K562 (cell line): Measurements from ENCODE around the gene CYB5D1. TPM values are rescaled to one million over a fixed set of nuclear protein-coding genes. Genes with fewer than 3 reads are reported as not detected.

Source experiments
- ARID2 ChIP-seq: fragments of 450-650 bp; IDR thresholded peaks from 2 replicates; pipeline ENCODE4 v1.6.1; 2017; ENCODE audit warnings: antibody characterized with exemption, mild to moderate bottlenecking
- BCL6 ChIP-seq: fragments of 250-450 bp; sonication (Bioruptor Pico); IDR thresholded peaks from 2 replicates; pipeline ENCODE4 v1.4.0; 2020
- BHLHE40 ChIP-seq: IDR thresholded peaks from 2 replicates; pipeline ENCODE4 v1.6.1; 2011; ENCODE audit warnings: low read length, improper control_type of control experiment
- C11orf30 ChIP-seq: fragments of 450-650 bp; IDR thresholded peaks from 2 replicates; pipeline ENCODE4 v1.6.1; 2016; ENCODE audit warnings: low read depth, mild to moderate bottlenecking
- CBX2 ChIP-seq: fragments of 200-600 bp; sonication (generic); IDR thresholded peaks from one replicate; pipeline ENCODE4 v1.6.1; 2012; ENCODE audit warnings: mild to moderate bottlenecking, low read length, inconsistent platforms; ENCODE audit not compliant: insufficient read depth, poor library complexity, severe bottlenecking
- CREB1 ChIP-seq, 2 experiments: sonication (generic) in 1 of 2; formaldehyde crosslinking in 1 of 2; IDR thresholded peaks; 2 replicates each; pipeline versions ENCODE4 v1.6.1 to v1.8.0; 2012 to 2022; ENCODE audit warnings: inconsistent platforms in 1 of 2, mild to moderate bottlenecking in 1 of 2, missing genetic modification reagents in 1 of 2, moderate library complexity in 1 of 2
- FOSL1 ChIP-seq: fragments of 200-800 bp; sonication (Bioruptor generic); conservative IDR thresholded peaks from 2 replicates; pipeline ENCODE4 v1.6.1; 2016; ENCODE audit warnings: missing genetic modification characterization, missing compliant biosample characterization
- KAT7 ChIP-seq: sonication (generic); formaldehyde crosslinking; IDR thresholded peaks from 2 replicates; pipeline ENCODE4 v1.8.0; 2022; ENCODE audit warnings: missing genetic modification reagents, mild to moderate bottlenecking, borderline replicate concordance
- MEIS2 ChIP-seq: fragments of 450-650 bp; IDR thresholded peaks from 2 replicates; pipeline ENCODE4 v1.6.1; 2014; ENCODE audit warnings: mild to moderate bottlenecking; ENCODE audit not compliant: partially characterized antibody
- MYC ChIP-seq, 2 experiments: fragments of 250-450 bp in 1 of 2; sonication (Bioruptor Pico) in 1 of 2; IDR thresholded peaks; 2 replicates each; pipeline versions ENCODE4 v1.5.1 to v1.6.1; 2012 to 2021; ENCODE audit warnings: low read depth in 2 of 2, borderline replicate concordance in 1 of 2, improper control_type of control experiment in 1 of 2, low read length in 1 of 2, mild to moderate bottlenecking in 1 of 2, moderate library complexity in 1 of 2
- PHF21A ChIP-seq: fragments of 450-650 bp; IDR thresholded peaks from 2 replicates; pipeline ENCODE4 v1.6.1; 2017; ENCODE audit warnings: low read depth, borderline replicate concordance
- POU5F1 ChIP-seq: fragments of 150-350 bp; IDR thresholded peaks from 2 replicates; pipeline ENCODE4 v1.6.1; 2014; ENCODE audit warnings: borderline replicate concordance, low read length, low read depth, mild to moderate bottlenecking; ENCODE audit not compliant: partially characterized antibody
- RBM14 ChIP-seq: fragments of 200-400 bp; formaldehyde crosslinking; IDR thresholded peaks from 2 replicates; pipeline ENCODE4 v1.6.1; 2018; ENCODE audit warnings: low read depth, mild to moderate bottlenecking, low read length, moderate library complexity, borderline replicate concordance; ENCODE audit not compliant: insufficient read depth
- ZC3H11A ChIP-seq: IDR thresholded peaks from 2 replicates; pipeline ENCODE4 v1.6.1; 2012; ENCODE audit warnings: low read depth, low read length, improper control_type of control experiment
- ZNF263 ChIP-seq: sonication (generic); formaldehyde crosslinking; IDR thresholded peaks from 2 replicates; pipeline ENCODE4 v1.8.0; 2022; ENCODE audit warnings: mild to moderate bottlenecking, missing genetic modification reagents, borderline replicate concordance
- ZNF79 ChIP-seq: fragments of 250-450 bp; sonication (Bioruptor Pico); IDR thresholded peaks from 2 replicates; pipeline ENCODE4 v1.4.0; 2020; ENCODE audit warnings: low read depth, mild to moderate bottlenecking, moderate library complexity
- polyA plus RNA-seq, 8 experiments: library from polyadenylated mRNA; depleted of rRNA in 4 of 8; stranded (reverse) in 5 of 8; unstranded in 3 of 8; fragments of >200 nt; fragmentation: Nextera tagmentation in 2 of 8; fragmentation: Illumina TruSeq in 1 of 8; extraction: Ambion mirVana in 2 of 8; extraction: Trizol in 1 of 8; gene quantifications; 2 replicates each; pipeline versions ENCODE4 v1.2.1 to v1.2.3, GENCODE V29; 2011 to 2014; ENCODE audit warnings: inconsistent platforms in 1 of 8, missing spikeins in 1 of 8
- total RNA-seq, 7 experiments: library from RNA; depleted of rRNA in 6 of 7; stranded (reverse); fragments of >200 nt in 6 of 7; fragmentation: Illumina TruSeq in 2 of 7; extraction: Trizol in 2 of 7; gene quantifications; 2 replicates each; pipeline versions ENCODE4 v1.2.1 to v1.2.3, GENCODE V29; 2011 to 2021; ENCODE audit warnings: low replicate concordance in 1 of 7
- TF ChIP-seq, protein P1 (sequence below): fragments of 250-450 bp; sonication (Bioruptor Pico); IDR thresholded peaks from 2 replicates; pipeline ENCODE4 v1.4.0; 2020; ENCODE audit warnings: mild to moderate bottlenecking, moderate library complexity, borderline replicate concordance
- TF ChIP-seq, protein P2 (sequence below): IDR thresholded peaks from 2 replicates; pipeline ENCODE4 v1.6.1; 2011; ENCODE audit warnings: borderline replicate concordance, low read depth, mild to moderate bottlenecking, moderate library complexity, low read length; ENCODE audit not compliant: insufficient read depth, poor library complexity, severe bottlenecking
- TF ChIP-seq, protein P3 (sequence below): sonication (generic); formaldehyde crosslinking; IDR thresholded peaks from 2 replicates; pipeline ENCODE4 v1.8.1; 2022; ENCODE audit warnings: missing genetic modification reagents

CYB5D1 gene
- total and polyA plus RNA-seq, 9 of the 15 experiments (the other 6 are each of a cell fraction or from before 2014, with no cell fraction given) = 2.4 to 7.9 (median 5.7) TPM

DNA sequence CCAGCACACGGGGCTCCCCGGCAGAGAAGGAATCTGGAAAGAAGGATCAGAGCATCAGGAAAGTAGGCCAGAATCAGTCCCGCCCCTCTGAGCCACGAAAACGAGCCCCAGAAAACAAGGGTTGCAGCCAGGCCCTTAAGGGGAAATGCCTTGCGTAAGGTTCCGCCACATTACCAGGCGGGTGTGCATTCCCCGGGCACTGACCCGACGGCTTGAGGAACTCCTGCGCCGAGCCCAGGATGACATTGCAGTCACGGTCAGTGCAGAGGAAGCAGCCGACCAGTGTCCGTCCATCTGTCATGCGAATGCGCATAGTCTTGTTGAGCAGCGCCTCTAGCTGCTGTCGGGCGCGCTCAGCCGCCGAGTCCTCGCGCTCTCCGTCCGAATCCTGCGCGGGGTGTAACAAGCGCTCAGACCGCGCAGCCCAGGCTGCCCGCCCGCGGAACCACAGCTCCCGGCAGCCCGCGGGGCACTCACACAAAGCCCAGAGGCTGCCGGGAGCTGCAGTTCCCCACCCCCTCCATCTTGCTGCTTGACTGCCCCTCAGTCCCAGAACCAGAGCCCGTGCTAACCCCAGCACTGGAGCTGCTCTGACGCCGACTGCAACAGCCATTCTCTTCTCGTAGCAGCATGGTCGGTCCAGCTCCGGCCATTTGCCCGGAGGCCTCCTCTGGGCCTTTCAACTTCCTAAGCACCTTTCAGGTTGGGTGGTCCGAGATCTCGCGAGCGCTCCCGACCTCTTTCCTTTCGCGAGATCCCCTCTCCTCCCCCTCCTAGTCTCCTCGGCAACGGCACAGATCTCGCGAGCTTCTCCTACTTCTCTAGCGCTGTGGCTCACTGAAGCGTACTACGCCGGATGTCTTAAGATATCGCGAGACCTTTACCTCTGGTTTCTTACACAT is 741 bp upstream of the CYB5D1 start, which contains the start of gene NAA38 (continued):
- TF ChIP-seq CBX2 (no peak), ZNF79 (CRISPR knock-in tag) (no peak), RBM14 (no peak), FOSL1 (tag) (peak; percentile 39; the same call in 1 of the 2 replicates), C11orf30 (peak; percentile 67), BHLHE40 (peak; percentile 85), PHF21A (no peak), KAT7 (CRISPR knock-in tag) (peak; percentile 83), ZC3H11A (no peak), POU5F1 (peak; percentile 68), ZNF263 (peak; percentile 64; the same call in 1 of the 2 replicates), CREB1 (IDR thresholded peaks at IDR 0.05) (peak; percentile 55), CREB1 (CRISPR knock-in tag; IDR thresholded peaks at IDR 0.05) (peak; percentile 84), MEIS2 (peak; percentile 86), BCL6 (CRISPR knock-in tag) (no peak), MYC (IDR thresholded peaks at IDR 0.05; ENCODE audit: low read depth, low read length) (peak; percentile 66), MYC (CRISPR knock-in tag; IDR thresholded peaks at IDR 0.05; ENCODE audit: borderline replicate concordance, low read depth) (no peak), ARID2 (no peak)
- TF ChIP-seq, protein P1, sequence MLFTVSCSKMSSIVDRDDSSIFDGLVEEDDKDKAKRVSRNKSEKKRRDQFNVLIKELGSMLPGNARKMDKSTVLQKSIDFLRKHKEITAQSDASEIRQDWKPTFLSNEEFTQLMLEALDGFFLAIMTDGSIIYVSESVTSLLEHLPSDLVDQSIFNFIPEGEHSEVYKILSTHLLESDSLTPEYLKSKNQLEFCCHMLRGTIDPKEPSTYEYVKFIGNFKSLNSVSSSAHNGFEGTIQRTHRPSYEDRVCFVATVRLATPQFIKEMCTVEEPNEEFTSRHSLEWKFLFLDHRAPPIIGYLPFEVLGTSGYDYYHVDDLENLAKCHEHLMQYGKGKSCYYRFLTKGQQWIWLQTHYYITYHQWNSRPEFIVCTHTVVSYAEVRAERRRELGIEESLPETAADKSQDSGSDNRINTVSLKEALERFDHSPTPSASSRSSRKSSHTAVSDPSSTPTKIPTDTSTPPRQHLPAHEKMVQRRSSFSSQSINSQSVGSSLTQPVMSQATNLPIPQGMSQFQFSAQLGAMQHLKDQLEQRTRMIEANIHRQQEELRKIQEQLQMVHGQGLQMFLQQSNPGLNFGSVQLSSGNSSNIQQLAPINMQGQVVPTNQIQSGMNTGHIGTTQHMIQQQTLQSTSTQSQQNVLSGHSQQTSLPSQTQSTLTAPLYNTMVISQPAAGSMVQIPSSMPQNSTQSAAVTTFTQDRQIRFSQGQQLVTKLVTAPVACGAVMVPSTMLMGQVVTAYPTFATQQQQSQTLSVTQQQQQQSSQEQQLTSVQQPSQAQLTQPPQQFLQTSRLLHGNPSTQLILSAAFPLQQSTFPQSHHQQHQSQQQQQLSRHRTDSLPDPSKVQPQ = no peak
- TF ChIP-seq, protein P2, sequence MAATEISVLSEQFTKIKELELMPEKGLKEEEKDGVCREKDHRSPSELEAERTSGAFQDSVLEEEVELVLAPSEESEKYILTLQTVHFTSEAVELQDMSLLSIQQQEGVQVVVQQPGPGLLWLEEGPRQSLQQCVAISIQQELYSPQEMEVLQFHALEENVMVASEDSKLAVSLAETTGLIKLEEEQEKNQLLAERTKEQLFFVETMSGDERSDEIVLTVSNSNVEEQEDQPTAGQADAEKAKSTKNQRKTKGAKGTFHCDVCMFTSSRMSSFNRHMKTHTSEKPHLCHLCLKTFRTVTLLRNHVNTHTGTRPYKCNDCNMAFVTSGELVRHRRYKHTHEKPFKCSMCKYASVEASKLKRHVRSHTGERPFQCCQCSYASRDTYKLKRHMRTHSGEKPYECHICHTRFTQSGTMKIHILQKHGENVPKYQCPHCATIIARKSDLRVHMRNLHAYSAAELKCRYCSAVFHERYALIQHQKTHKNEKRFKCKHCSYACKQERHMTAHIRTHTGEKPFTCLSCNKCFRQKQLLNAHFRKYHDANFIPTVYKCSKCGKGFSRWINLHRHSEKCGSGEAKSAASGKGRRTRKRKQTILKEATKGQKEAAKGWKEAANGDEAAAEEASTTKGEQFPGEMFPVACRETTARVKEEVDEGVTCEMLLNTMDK = peak; percentile 77
- TF ChIP-seq, protein P3, sequence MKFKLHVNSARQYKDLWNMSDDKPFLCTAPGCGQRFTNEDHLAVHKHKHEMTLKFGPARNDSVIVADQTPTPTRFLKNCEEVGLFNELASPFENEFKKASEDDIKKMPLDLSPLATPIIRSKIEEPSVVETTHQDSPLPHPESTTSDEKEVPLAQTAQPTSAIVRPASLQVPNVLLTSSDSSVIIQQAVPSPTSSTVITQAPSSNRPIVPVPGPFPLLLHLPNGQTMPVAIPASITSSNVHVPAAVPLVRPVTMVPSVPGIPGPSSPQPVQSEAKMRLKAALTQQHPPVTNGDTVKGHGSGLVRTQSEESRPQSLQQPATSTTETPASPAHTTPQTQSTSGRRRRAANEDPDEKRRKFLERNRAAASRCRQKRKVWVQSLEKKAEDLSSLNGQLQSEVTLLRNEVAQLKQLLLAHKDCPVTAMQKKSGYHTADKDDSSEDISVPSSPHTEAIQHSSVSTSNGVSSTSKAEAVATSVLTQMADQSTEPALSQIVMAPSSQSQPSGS (CRISPR knock-in tag) = no peak
